Smooth muscle cell (in vitro differentiated cells): ENCODE measurements around the gene MRPL17. TPM values are rescaled to one million over a fixed set of nuclear protein-coding genes. Genes with fewer than 3 reads are reported as not detected.
A peak's percentile ranks its signal among the peaks of the same experiment; 100 is the strongest.

ENCODE experiments used
- DNase-seq: peaks from one replicate; lab custom pipeline; 2025; ENCODE audit not compliant: unreplicated experiment; lab: John Stamatoyannopoulos, UW
- H2AFZ ChIP-seq: fragments of 200-600 bp; sonication (generic); 2 replicates; pipeline ENCODE4 v1.6.0; 2016; ENCODE audit warnings: antibody characterized with exemption, low read depth, mild to moderate bottlenecking
- H3F3A ChIP-seq: fragments of 200-600 bp; sonication (generic); 2 replicates; pipeline ENCODE4 v1.6.0; 2017; ENCODE audit warnings: antibody characterized with exemption, low read depth
- H3K27ac ChIP-seq: fragments of 200-600 bp; sonication (generic); 2 replicates; pipeline ENCODE4 v1.5.1; 2016; ENCODE audit warnings: low read depth, mild to moderate bottlenecking
- H3K27me3 ChIP-seq: fragments of 200-600 bp; sonication (generic); 2 replicates; pipeline ENCODE4 v1.6.1; 2016; ENCODE audit warnings: low read depth, mild to moderate bottlenecking
- H3K36me3 ChIP-seq: fragments of 200-600 bp; sonication (generic); 2 replicates; pipeline ENCODE4 v1.5.1; 2016; ENCODE audit warnings: low read depth
- H3K4me1 ChIP-seq: fragments of 200-600 bp; sonication (generic); 2 replicates; pipeline ENCODE4 v1.5.1; 2016; ENCODE audit warnings: low read depth
- H3K4me2 ChIP-seq: fragments of 200-600 bp; sonication (generic); 2 replicates; pipeline ENCODE4 v1.6.0; 2016; ENCODE audit warnings: mild to moderate bottlenecking
- H3K4me3 ChIP-seq: fragments of 200-600 bp; sonication (generic); 2 replicates; pipeline ENCODE4 v1.5.1; 2016; ENCODE audit warnings: mild to moderate bottlenecking
- H3K79me2 ChIP-seq: fragments of 200-600 bp; sonication (generic); 2 replicates; pipeline ENCODE4 v1.6.0; 2016; ENCODE audit warnings: low read depth, mild to moderate bottlenecking
- H3K9ac ChIP-seq: fragments of 200-600 bp; sonication (generic); 2 replicates; pipeline ENCODE4 v1.6.0; 2016; ENCODE audit warnings: low read depth
- H3K9me3 ChIP-seq: fragments of 200-600 bp; sonication (generic); replicated peaks from 2 replicates; pipeline ENCODE4 v1.5.1; 2016; ENCODE audit warnings: low read depth
- H4K20me1 ChIP-seq: fragments of 200-600 bp; sonication (generic); 2 replicates; pipeline ENCODE4 v1.6.0; 2016; ENCODE audit warnings: low read depth
- WGBS: methylation state at CpG from one replicate; pipeline ENCODE4 v1.1.7; 2016; ENCODE audit warnings: low lambda C conversion rate; 5-methylcytosine and 5-hydroxymethylcytosine counted together
- polyA plus RNA-seq: library from polyadenylated mRNA; unstranded; fragments of >200 nt; fragmentation: Nextera tagmentation; extraction: Ambion mirVana; gene quantifications from 2 replicates; pipeline ENCODE4 v1.2.1, GENCODE V29; 2016
- total RNA-seq: library from RNA; depleted of rRNA; stranded (reverse); fragments of >200 nt; gene quantifications from 2 replicates; pipeline ENCODE4 v1.2.3, GENCODE V29; 2014
- TF ChIP-seq, protein P1 (sequence below): fragments of 200-600 bp; sonication (generic); IDR thresholded peaks from 2 replicates; pipeline ENCODE4 v1.5.1; 2017; ENCODE audit warnings: borderline replicate concordance, mild to moderate bottlenecking, antibody characterized with exemption; ENCODE audit not compliant: insufficient read depth, poor library complexity, severe bottlenecking

MRPL17 gene
- total and polyA plus RNA-seq, 2 experiments from 2014 or later = 77.4 to 132 TPM

GRCh38 chr11:6663794-6664469 lies 19.2 kb downstream of the MRPL17 start:
- no peaks in the 10 kb centered on the region for H3K9me3 ChIP-seq
- H3K4me2 ChIP-seq = no peak overlapping the region
- H4K20me1 ChIP-seq = no peaks in the 10 kb centered on the region
- H3K36me3 ChIP-seq = no peaks in the 10 kb centered on the region
- no peaks in the 10 kb centered on the region for H3K79me2 ChIP-seq
- no peaks in the 10 kb centered on the region for H3F3A ChIP-seq
- no peak overlapping the region for H3K4me3 ChIP-seq
- WGBS = 60% methylated on average over 3 of the region's 3 CpGs
- DNase-seq = no peak
- H3K9ac ChIP-seq = no peak overlapping the region
- H2AFZ ChIP-seq = no peak overlapping the region
- no peaks in the 10 kb centered on the region for H3K4me1 ChIP-seq
- no peak overlapping the region for H3K27ac ChIP-seq
- TF ChIP-seq, protein P1, sequence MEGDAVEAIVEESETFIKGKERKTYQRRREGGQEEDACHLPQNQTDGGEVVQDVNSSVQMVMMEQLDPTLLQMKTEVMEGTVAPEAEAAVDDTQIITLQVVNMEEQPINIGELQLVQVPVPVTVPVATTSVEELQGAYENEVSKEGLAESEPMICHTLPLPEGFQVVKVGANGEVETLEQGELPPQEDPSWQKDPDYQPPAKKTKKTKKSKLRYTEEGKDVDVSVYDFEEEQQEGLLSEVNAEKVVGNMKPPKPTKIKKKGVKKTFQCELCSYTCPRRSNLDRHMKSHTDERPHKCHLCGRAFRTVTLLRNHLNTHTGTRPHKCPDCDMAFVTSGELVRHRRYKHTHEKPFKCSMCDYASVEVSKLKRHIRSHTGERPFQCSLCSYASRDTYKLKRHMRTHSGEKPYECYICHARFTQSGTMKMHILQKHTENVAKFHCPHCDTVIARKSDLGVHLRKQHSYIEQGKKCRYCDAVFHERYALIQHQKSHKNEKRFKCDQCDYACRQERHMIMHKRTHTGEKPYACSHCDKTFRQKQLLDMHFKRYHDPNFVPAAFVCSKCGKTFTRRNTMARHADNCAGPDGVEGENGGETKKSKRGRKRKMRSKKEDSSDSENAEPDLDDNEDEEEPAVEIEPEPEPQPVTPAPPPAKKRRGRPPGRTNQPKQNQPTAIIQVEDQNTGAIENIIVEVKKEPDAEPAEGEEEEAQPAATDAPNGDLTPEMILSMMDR = no peak
- no peaks in the 10 kb centered on the region for H3K27me3 ChIP-seq

DNA sequence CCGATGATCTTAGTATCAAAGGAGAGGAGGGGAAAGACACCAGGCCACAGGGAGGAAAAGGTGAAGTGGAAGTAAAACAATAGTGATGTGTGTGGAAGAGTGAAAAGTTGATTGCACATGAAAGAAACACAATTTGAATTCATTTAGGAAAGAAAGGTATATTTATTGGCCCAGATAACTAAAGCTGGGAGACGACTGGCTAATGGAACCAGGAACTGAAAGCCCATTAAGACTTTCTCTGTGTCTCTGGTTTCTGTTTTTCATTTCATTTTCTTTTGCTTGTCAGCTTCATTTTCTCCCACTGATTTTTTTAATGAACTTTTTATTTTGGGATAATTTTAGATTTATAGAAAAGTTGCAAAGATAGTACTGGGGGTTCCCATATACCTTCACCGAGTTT lies 22.4 kb downstream of the MRPL17 start:
- no peak overlapping the region for H3K9ac ChIP-seq
- no peaks in the 10 kb centered on the region for H3K36me3 ChIP-seq
- 85% methylated on average over 3 of the region's 3 CpGs for WGBS
- no peak overlapping the region for H2AFZ ChIP-seq
- H3K9me3 ChIP-seq = no peaks in the 10 kb centered on the region
- H3K4me2 ChIP-seq = no peak overlapping the region
- no peaks in the 10 kb centered on the region for H3K79me2 ChIP-seq
- DNase-seq = no peak
- no peaks in the 10 kb centered on the region for H3K27me3 ChIP-seq
- no peaks in the 10 kb centered on the region for H4K20me1 ChIP-seq
- H3F3A ChIP-seq = no peaks in the 10 kb centered on the region
- no peak overlapping the region for H3K4me3 ChIP-seq
- TF ChIP-seq, protein P1 = no peak
- peaks cover 6% of the 10 kb centered on the region for H3K4me1 ChIP-seq
- no peak overlapping the region for H3K27ac ChIP-seq

- H4K20me1 ChIP-seq = peaks cover 5% of the 10 kb centered on the region
- H3K9me3 ChIP-seq = no peaks in the 10 kb centered on the region
- no peak overlapping the region for H3K4me3 ChIP-seq
- H3K36me3 ChIP-seq = no peaks in the 10 kb centered on the region
- no peak overlapping the region for H3K9ac ChIP-seq
- TF ChIP-seq, protein P1 = no peak
- peaks cover 4% of the 10 kb centered on the region for H3K79me2 ChIP-seq
- no peak for DNase-seq
- no peaks in the 10 kb centered on the region for H3F3A ChIP-seq
- H3K27ac ChIP-seq = no peak overlapping the region
- peaks cover 6% of the 10 kb centered on the region for H3K4me1 ChIP-seq
- no peak overlapping the region for H3K4me2 ChIP-seq
- H2AFZ ChIP-seq = no peak overlapping the region
- no peaks in the 10 kb centered on the region for H3K27me3 ChIP-seq
Measured at GRCh38 chr11:6658647-6659046, 24.5 kb downstream of the MRPL17 start.

DNA sequence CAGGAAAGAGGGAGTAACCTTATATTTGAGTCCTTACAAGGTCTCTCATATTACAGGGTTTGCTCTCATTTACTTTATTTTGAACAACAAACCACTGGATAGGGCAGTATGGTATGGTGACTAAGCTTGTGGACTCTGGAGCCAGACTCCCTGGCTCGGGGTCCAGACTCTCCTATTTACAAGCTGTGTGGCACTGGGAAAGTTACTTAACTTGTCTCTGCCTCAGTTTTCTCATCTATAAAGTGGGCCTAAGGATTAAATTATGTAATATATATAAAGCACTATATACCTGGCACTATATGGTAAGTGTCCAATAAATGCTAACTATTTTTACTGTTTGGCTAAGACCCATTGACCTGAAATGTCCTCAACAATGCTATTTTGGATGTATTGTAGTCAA lies 25.8 kb downstream of the MRPL17 start:
- Histone ChIP-seq H3K9me3 (no peaks in the 10 kb centered on the region), H3K4me1 (peaks cover 6% of the 10 kb centered on the region), H3F3A (no peaks in the 10 kb centered on the region), H3K79me2 (peaks cover 6% of the 10 kb centered on the region), H3K27ac (no peak overlapping the region), H2AFZ (no peak overlapping the region), H3K27me3 (no peaks in the 10 kb centered on the region), H3K4me3 (peak overlapping the region; percentile 65), H3K4me2 (no peak overlapping the region), H3K9ac (no peak overlapping the region), H4K20me1 (peaks cover 16% of the 10 kb centered on the region), H3K36me3 (no peaks in the 10 kb centered on the region)
- TF ChIP-seq, protein P1 = no peak
- WGBS = 63% methylated on average over 1 of the region's 1 CpG
- no peak for DNase-seq
